ENCODE measurements around the gene HNRNPU.
"Not testable (repeated sequence)": the region's sequence is repeated elsewhere in the genome, so short reads cannot be mapped to it uniquely, and the experiment has no call there.

The HNRNPU gene

DNA sequence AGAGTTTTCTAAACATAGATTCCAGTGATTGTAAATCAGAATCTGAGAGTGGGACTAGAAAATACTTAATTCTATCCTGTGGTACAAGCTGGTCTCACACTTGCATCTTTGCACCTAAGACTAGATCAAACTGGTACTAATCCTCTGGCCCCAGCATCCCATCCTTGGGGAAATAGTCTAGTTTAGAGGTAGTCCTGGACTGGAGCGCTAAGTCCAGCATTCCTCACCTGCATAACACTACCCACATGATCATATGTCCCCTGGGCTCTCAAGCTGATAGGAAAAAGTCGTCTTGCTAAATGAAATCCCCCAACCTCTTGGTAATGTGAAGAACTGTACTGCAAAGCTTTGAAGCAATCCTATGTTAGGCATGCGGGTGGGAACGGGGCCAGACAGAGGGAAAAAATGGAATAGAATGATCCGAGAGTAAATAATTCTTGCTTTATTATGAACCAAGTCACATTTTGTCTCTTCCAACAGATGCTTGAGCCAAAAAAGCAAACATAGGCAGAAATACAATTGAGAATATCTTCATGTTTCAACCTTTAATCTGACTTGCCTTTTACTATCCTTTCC is 24.0 kb downstream of the HNRNPU start:
- no peak for DNase-seq (ENCODE audit: low spot score)

DNA sequence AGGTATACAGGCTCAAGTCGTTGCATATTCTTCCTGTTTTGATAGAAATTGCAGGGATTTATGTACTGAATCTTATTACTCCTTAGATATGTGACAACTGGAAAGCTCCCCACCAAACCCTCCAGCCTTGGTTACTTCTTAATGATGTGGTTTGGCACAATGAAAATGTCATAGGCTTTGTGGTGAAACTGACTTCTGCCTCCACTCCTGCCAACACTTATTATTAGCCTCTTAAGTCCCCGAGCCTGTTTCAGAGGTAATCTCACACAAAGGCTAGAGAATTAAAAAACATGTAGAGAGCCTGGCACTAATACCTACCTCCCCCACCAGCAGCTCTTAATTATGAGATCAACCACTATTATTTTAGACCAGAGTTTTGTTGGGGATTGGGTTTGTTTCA is 24.7 kb downstream of the HNRNPU start:
- DNase-seq (ENCODE audit: low spot score) = no peak

DNA sequence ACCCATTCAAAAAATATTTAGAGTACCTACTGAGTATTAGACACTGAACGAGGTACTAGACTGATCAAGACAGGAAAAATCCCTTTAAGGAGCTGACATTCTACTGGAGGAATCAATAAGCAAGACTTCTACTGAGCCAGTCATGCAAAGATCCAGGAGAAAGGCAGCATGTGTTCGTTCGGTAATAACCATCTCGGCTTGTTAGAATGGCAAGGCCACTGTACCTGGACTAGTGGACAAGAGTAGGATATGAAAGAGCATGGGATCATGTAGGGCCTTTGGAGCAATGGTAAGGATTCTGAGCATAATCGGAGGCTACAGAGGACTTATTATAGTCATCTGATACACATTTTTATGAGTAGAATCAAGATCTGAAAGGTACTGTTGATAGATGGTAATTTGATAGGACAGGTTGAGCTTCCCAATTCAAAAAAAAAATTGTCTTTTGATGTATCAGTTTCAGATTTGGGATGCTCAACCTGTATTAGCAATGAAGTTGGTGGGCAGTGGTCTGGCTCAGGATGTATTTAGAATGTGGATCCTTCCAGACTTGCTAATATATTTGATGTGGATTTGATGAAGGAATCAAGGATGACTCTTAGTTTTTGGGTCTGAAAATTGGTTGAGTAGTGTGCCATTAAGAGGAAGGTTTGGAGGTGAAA is 26.6 kb downstream of the HNRNPU start:
- peak; percentile 38 for DNase-seq (ENCODE audit: low spot score)

DNA sequence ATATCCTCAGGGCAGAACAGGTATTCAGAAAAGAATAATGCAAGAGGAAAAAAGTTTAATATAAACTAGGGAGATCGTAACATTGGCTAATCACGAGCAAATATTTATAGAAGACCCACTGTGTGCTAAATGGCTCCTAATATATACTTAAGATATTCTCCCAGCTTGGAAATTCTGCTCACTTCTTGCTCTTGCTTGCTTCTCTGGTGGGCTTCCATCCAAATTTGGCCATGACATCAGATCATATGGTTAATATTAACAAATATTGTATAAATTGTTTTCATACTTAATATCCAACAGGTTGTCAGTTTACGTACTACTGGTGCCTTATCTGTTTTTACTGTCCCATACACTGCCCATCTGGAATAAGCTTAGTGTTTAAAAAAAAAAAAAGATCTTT is 27.8 kb downstream of the HNRNPU start:
- DNase-seq (ENCODE audit: low spot score) = peak; percentile 35

DNA sequence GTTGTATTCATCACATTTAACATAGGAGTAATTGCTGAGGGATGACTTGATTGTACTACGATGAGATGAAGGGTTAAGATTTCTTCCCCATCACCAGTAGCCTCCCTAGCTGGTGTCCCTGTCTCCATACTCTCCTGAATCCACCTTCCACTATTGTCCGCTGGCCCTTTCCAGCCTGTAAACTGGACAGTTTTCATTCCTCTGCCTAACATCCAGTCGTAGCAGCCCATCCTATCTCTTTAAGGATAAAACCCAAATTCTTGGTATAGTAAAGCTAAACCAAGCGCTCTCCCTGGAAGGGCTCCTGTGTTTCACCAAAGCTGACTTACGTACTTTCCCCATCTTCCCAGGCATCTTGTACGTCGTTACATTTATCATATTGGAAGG is 28.2 kb downstream of the HNRNPU start:
- DNase-seq (ENCODE audit: low spot score) = peak; percentile 58

DNA sequence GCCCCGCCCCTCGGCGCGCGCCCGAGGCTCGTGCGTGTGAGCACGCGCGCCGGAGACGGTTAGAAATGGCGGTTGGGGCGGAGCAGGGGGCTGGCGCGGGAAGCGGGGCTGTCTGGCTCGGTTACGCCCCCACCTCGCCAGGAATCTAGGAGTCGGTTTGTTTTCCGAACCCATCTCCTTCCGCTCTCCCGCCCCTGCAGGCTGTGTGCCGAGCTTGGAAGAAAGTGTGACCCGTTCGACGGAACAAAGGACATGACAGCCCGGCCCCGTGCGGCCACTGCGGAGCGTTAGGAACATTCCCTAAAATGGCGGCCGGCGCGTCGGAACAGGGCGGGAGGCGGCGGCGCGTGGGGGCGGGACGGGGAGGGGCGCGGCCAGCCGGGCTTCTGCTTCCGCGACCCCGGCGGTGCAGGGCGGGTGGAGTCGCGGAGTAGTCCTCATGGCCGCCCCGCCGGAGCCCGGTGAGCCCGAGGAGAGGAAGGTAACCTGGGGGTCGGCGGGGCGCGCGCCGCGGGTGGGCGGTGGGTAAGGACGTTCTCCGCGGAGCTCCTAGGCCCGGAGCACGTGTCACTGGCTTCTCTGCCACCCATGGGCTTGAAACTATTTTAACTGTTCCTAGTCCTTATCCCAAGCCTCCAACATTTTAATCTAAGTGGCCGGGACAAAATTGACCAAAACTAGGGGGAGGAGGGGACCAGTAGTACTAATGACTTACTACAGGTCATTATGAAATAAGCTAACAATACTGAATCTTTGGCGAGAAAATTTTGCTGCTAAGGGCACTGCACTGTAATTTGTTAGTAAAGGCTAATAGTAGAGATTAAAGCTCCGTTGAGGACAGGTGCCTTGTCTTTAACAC is 28.8 kb downstream of the HNRNPU start, which contains the start of gene COX20:
TSS of gene COX20 (plus strand) at position 383 of the 859 bp plus-strand sequence. CDS start at position 440, 57 bp downstream.
- peak; percentile 88 for DNase-seq (ENCODE audit: low spot score)

DNA sequence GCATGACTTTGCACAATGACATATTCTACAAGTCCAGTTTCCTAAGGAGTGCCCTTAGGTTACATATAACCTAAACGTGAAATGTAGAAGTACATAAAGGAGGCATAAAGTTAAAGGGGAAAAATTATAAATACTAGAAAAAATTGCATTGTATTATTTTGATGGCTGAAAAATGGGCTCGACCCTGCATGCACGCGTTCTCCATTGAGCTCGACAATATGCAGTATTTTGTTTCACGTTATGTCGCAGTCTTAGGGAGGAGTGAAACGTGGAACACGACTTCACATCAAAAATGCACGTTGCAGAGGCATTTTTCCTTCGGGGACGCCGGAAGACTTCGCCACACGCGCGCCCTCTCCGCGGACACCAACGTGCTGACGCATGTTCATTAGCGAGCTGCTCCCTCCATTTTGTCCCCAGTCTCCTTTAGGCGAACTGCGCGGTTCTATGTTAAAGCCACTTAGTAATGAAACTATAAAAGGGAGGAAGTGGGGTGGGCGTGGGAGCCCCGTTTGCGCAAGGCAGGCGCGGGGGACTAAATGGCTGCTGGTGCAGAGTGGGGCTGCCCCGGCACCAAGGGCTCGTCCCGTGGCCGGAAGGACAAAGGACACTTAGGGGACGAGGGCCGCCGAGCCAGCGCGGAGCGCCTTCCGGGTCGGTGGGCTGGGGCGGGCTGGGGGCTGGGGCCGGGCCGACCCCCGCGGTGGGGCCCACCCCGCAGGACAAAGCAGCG is 29.6 kb downstream of the HNRNPU start:
- peak; percentile 94 for DNase-seq (ENCODE audit: low spot score)

DNA sequence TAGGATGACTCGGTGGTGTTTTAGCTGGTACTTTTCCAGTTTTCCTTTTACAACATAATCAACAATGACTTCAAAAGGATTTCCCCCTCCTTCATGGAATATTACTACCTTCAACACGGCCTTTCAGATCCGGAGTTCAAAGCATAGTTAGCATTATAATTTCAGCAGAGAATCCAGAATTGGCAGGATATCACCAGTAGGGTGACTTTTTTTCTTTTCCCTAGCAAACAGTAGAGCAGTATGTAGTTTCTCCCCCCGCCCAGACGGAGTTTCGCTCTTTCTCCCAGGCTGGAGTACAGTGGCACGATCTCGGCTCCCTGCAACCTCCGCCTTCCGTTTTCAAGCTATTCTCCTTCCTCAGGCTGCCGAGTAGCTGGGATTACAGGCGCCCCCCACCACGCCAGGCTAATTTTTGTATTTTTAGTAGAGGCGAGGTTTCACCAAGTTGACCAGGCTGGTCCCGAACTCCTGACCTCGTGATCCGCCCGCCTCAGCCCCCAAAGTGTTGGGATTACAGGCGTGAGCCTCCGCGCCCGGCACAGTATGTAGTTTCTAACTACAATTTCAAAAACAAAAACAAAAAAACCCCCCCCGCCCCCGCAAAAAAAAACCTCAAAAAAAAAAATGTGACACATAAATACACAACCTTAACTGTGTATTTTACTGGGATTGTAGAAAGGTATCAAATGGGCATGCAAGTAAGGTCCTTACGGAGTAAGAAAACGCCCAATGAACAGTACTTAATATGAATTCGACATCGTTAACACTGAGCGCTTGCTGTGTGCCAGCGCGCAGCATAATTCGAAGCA is 30.4 kb downstream of the HNRNPU start:
- DNase-seq (ENCODE audit: low spot score) = peak; percentile 89

DNA sequence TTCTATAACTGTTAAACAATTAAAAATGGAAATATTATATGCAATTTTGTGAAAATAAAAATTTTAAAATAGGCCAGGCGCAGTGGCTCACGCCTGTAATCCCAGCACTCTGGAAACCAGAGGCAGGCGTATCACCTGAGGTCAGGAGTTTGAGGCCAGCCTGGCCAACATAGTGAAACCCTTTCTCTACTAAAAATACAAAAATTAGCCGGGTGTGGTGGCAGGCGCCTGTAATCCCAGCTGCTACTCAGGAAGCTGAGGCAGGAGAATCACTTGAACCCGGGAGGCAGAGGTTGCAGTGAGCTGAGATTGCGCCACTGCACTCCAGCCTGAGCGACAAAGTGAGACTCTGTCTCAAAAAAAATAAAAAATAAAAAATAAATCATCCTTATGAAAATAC is 31.1 kb downstream of the HNRNPU start:
- DNase-seq (ENCODE audit: low spot score) = not testable (repeated sequence)

DNA sequence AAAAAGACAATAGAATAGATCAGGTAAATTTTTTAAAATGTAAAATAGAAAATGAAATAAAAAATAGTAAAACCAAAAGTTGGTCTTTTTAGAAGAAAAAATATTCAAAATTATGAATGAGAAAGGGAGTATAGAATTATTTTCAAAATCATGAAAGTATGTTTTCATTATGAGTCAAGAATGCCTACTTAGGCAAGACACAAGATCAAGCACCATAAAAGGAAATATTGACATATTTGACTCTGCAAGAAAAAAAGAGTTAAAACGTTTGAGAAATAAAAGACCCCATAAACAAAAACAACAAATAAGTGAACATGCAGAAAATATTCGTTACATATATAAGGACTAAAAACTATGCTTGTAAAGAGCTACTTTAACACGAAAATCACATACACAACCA is 33.7 kb downstream of the HNRNPU start:
- no peak for DNase-seq (ENCODE audit: low spot score)

DNA sequence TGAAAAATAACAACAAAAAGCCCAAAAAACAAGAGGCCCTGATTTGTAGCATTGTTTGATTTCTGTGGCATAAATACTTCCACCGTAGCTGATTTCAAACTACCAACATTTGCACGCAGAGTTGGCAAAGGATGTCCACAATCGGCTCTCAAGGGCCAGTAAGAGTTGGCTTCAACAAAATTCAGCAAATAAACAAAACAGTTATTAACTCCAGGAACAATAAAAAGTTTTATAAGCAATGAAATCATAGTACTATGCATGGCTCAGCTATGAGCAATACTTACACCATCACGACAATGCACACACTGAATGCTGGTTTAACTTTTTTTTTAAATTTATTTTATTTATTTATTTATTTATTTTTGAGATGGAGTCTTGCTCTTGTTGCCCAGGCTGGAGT is 37.6 kb downstream of the HNRNPU start:
- no peak for DNase-seq (ENCODE audit: low spot score)

DNA sequence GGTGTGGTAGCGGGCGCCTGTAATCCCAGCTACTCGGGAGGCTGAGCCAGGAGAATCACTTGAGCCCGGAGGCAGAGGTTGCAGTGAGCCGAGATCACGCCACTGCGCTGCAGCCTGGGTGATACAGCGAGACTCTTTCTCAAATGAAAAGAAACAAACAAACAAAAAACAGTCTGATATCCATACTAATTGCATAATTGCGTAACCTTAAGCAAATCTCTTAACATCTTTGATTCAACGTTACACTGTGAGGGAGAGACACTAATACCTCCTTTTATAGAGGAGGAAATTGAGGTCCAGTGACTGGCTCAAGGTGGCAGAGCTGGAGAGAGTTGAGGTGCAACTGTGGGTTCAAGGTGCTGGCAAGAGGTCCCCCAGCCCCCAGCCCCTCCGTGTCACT is 41.5 kb downstream of the HNRNPU start:
- DNase-seq (ENCODE audit: low spot score) = no peak

DNA sequence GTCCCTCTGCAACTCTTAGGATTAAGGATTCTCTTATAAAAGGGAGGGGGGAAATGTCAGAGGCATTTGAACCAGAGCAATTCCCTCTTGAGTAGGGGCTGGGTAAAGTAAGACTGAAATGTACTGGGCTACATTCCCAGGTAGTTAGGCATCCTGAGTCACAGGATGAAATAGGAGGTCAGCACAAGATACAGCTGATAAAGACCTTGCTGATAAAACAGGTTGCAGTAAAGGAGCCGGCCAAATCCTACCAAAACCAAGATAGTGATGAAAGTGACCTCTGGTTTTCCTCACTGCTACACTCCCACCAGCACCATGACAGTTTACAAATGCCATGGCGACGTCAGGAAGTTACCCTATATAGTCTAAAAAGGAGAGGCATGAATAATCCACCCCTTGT is 43.2 kb downstream of the HNRNPU start:
- DNase-seq (ENCODE audit: low spot score) = no peak

DNA sequence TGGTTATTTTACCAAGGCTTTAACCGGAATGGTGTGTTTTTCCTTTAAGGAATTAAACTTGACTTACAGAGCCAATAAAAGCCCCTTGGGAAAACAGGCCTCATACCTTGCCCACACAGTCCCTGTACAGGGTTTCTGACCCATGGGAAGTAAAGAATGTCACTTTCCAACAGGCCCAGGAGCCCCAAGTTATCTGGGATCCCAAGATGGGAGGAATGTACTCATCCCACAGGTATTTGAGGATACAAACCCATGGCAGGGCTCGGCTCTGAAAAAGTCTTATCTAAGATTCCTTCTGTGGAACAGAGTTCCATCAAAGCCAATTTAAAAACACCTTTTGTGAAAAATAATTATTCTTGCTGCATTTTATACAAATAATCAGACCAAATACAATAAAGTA is 44.2 kb downstream of the HNRNPU start:
- DNase-seq (ENCODE audit: low spot score) = no peak

DNA sequence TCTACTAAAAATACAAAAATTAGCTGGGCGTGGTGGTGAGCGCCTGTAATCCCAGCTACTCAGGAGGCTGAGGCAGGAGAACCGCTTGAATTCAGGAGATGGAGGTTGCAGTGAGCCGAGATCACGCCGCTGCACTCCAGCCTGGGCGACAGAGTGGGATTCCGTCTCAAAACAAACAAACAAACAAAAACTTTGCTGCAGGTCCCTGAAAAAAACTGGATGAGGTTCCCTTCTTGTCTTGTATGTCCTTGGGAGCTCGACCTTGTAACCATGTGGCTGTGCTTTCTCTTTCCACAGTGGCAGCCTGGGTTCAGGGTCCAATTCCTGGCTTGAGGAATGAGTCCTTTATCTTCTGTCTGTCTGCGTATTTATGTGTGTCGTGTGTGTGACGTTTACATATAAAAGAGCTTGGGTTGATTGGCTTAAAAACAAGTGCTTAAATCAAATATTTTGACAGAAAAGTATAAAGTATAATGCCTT is 46.9 kb downstream of the HNRNPU start:
- no peak for DNase-seq (ENCODE audit: low spot score)

DNA sequence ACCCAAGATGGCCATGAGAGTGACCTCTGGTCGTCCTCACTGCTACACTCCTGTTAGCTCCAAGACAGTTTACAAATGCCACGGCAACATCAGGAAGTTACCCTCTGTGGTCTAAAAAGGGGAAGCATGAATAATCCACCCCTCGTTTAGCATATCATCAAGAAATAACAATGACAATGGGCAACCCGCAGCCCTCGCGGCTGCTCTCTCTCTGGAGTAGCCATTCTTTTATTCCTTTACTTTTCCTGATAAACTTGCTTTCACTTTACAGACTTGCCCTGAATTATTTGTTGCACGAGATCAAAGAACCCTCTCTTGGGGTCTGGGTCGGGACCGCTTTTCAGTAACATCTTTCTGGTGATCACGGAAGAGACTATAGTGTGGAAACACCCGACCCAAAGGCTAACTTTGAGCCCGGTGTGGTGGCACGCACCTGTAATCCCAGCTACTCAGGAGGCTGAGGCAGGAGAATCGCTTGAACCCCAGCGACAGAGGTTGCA is 48.7 kb downstream of the HNRNPU start:
- DNase-seq (ENCODE audit: low spot score) = no peak

DNA sequence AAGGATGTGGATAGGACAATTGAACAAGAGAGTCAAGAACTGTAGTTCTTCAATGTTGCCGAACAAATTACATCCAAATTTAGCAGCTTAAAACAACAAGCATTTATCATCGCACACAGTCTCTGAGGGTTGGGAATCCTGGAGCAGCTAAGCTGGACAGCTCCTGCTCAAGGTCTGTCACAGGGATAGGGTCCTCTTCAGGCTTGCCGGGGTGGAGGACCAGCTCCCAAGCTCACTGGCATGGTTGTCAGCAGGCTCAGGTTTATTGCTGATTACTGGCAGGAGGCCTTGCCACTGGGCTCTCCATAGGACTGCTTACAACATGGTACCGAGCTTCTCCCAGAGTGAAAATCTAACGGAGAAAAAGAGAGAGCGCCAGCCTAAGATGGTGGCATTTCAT is 51.0 kb downstream of the HNRNPU start:
- DNase-seq (ENCODE audit: low spot score) = no peak

DNA sequence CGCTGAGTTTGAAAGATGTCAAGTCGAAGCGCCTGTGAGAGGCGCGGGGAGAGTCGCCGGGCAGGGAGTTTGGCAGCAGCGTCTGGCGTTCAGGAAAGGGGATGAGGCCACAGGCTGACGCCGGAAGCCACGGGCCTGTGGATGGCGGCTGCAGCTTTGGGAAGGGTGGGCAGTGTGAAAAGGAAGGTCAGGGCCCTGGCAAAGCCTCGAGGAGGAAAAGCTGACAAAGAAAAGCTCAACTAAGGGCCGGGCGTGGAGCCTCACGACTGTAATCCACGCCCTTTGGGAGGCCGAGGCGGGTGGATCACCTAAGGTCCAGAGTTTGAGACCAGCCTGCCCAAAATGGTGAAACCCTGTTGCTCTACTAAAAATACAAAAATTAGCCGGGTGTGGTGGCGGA is 54.1 kb downstream of the HNRNPU start:
- DNase-seq (ENCODE audit: low spot score) = no peak

DNA sequence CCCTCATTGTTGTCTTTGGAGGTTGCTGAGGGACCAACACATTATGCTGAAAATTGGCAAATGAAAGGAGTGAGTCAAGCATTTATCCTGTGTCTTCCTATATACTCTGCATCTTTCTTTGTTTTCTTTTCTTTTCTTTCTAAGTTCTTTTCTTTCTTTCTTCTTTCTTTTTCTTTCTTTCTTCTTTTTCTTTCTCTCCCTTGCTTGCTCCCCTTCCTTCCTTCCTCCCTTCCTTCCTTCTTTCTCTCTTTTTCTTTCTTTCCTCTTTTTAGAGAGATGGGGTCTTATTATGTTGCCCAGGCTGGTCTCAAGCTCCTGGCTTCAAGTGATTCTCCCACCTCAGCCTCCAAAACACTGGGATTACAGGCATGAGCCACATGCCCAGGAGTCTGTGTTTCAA is 57.2 kb downstream of the HNRNPU start:
- no peak for DNase-seq (ENCODE audit: low spot score)

DNA sequence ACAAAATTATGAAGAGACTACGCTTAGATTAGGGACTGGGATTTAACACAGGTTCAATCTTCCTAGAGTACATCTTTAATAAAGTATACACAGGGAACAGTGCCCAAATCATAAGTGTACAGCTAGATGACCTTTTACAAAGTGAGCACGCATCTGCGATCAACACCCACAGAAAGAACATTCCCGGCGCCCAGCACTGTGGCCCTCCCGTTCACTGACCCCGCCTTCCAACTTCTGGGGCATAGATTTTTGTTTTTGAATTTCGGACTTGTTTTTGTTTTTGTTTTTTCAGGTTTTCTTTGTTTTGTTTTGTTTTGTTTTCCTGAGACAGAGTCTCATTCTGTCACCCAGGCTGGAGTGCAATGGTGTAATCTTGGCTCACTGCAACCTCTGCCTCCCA is 59.5 kb downstream of the HNRNPU start:
- no peak for DNase-seq (ENCODE audit: low spot score)

DNA sequence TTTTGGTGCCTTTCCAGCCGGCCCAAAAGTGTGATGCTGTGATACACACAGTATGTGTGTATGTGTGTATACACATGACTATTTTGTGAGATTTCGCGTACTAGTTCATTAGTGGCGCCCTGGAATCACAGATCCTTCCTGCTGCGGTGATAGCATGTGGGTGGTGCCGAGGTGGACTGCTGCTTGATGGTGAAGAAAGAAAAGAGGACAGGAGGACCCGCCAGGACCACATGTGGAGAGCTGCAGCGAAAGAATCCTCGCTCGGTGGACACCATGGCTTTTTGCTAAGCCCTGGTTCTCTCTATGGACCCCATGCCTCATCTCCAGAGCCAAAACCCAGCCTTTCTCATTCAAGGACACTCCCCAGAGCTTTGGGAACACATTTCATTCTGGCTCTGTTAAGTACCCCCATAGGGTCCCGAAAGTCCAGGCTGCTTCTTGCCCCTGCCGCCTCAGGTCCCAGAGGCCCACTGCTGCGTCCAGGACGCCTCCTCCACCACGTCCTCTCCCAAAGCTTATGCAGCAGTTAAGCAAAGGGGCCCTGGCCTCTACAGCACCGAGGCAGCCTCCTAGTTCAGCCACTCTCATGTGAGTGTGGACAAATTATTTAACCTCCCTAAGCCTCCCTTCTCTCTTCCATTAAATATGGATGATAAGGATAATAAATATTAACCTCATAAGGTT is 61.6 kb downstream of the HNRNPU start:
- no peak for DNase-seq (ENCODE audit: low spot score)

All from RKO (cell line).